Colonic mucosa (tissue), 4 donors: Measurements from ENCODE around the gene SRCAP. TPM values are rescaled to one million over a fixed set of nuclear protein-coding genes. Genes with fewer than 3 reads are reported as not detected.

Experiments
- DNase-seq: peaks from one replicate; pipeline ENCODE4 v3.0.0-alpha.2; 2020
- H3K27ac ChIP-seq: fragments of 200-600 bp; one replicate; pipeline ENCODE4 v1.8.0; 2021
- H3K27me3 ChIP-seq: fragments of 200-600 bp; one replicate; pipeline ENCODE4 v1.8.0; 2021
- H3K36me3 ChIP-seq: fragments of 200-600 bp; one replicate; pipeline ENCODE4 v1.8.0; 2021
- H3K4me1 ChIP-seq: fragments of 200-600 bp; one replicate; pipeline ENCODE4 v1.8.0; 2021; ENCODE audit warnings: mild to moderate bottlenecking
- H3K4me3 ChIP-seq: fragments of 200-600 bp; one replicate; pipeline ENCODE4 v1.8.0; 2021
- H3K9ac ChIP-seq, 2 donors: one replicate each; pipeline ENCODE4 v1.7.0; 2013; ENCODE audit warnings: control low read depth in 2 of 2, low read depth in 2 of 2, low read length in 2 of 2
- H3K9me3 ChIP-seq: fragments of 200-600 bp; one replicate; pipeline ENCODE4 v1.8.0; 2021
- CTCF ChIP-seq: fragments of 200-600 bp; IDR thresholded peaks from one replicate; pipeline ENCODE4 v1.8.0; 2022; ENCODE audit warnings: antibody characterized with exemption, mild to moderate bottlenecking
- intact Hi-C: fragments of 100-400 bp; cut with DNase I; formaldehyde crosslinking; loops from one replicate; pipeline ENCODE4 v1.14.1; 2022
- total RNA-seq, 2 donors: library from RNA; stranded (reverse); fragmentation: NEBNext Ultra II Directional in 1 of 2; extraction: Animal tissue kit (Norgen Biotek cat#: 25700) in 1 of 2; gene quantifications; one replicate each; pipeline ENCODE4 v1.2.1, GENCODE V29; 2021
- donor health status: healthy.
- donor health status: DM: no; HTN: no; CAD: no.
- donor health status: DM: no; HTN: no; CAD: no.

The SRCAP gene
- total RNA-seq, 2 donors from 2014 or later: 44.0 to 79.3 TPM

- Histone ChIP-seq H3K9me3 (no peaks in the 10 kb centered on the region), H3K4me1 (peaks cover 15% of the 10 kb centered on the region), H3K27ac (peak overlapping the region; percentile 96), H3K4me3 (peak overlapping the region; percentile 87), H3K27me3 (no peaks in the 10 kb centered on the region), H3K9ac (peak overlapping the region; percentile 92 to 96), H3K36me3 (peaks cover 31% of the 10 kb centered on the region)
- intact Hi-C loops: no loop called here
- peak; percentile 89 for DNase-seq
- TF ChIP-seq CTCF: no peak
Observed at GRCh38 chr16:30660424-30661261, 38.3 kb upstream of the SRCAP start.

GRCh38 chr16:30662449-30662848 is 36.5 kb upstream of the SRCAP start:
- DNase-seq: no peak
- Histone ChIP-seq H3K4me3 (no peak overlapping the region), H3K9ac (no peak overlapping the region), H3K4me1 (peaks cover 5% of the 10 kb centered on the region), H3K27ac (no peak overlapping the region), H3K36me3 (peaks cover 35% of the 10 kb centered on the region), H3K9me3 (no peaks in the 10 kb centered on the region), H3K27me3 (no peaks in the 10 kb centered on the region)
- intact Hi-C loops: no loop called here
- TF ChIP-seq CTCF: no peak

GRCh38 chr16:30663038-30663437 is 35.9 kb upstream of the SRCAP start:
- no peak for TF ChIP-seq CTCF
- no peak overlapping the region for H3K4me3 ChIP-seq
- no peak overlapping the region for H3K9ac ChIP-seq
- H3K36me3 ChIP-seq: peaks cover 41% of the 10 kb centered on the region
- intact Hi-C loops: no loop called here
- DNase-seq: no peak
- peaks cover 5% of the 10 kb centered on the region for H3K4me1 ChIP-seq
- H3K27me3 ChIP-seq: no peaks in the 10 kb centered on the region
- no peaks in the 10 kb centered on the region for H3K9me3 ChIP-seq
- H3K27ac ChIP-seq: no peak overlapping the region

- Histone ChIP-seq H3K4me1 (peaks cover 5% of the 10 kb centered on the region), H3K4me3 (no peak overlapping the region), H3K9me3 (no peaks in the 10 kb centered on the region), H3K36me3 (peaks cover 42% of the 10 kb centered on the region), H3K27ac (no peak overlapping the region), H3K27me3 (no peaks in the 10 kb centered on the region), H3K9ac (no peak overlapping the region)
- TF ChIP-seq CTCF: no peak
- intact Hi-C loops: no loop called here
- DNase-seq: no peak
Observed at GRCh38 chr16:30663820-30664219, 35.2 kb upstream of the SRCAP start.

GRCh38 chr16:30664616-30665109 is 34.3 kb upstream of the SRCAP start:
- TF ChIP-seq CTCF: no peak
- no peak overlapping the region for H3K27ac ChIP-seq
- H3K36me3 ChIP-seq: peaks cover 48% of the 10 kb centered on the region

More at GRCh38 chr16:30664616-30665109, 34.3 kb upstream of the SRCAP start:
- no peak for DNase-seq
- no peak overlapping the region for H3K9ac ChIP-seq
- H3K9me3 ChIP-seq: no peaks in the 10 kb centered on the region
- no peaks in the 10 kb centered on the region for H3K27me3 ChIP-seq
- intact Hi-C loops: no loop called here
- H3K4me1 ChIP-seq: peaks cover 5% of the 10 kb centered on the region
- no peak overlapping the region for H3K4me3 ChIP-seq
